ENCODE data around the gene ZMIZ1.
A peak's percentile ranks its signal among the peaks of the same experiment; 100 is the strongest.

Gene ZMIZ1

GRCh38 chr10:79066411-79067240 is 2.1 kb upstream of the ZMIZ1 start:
- DNase-seq (ENCODE audit: low read depth) = no peak

GRCh38 chr10:79067241-79068202 is 1.2 kb upstream of the ZMIZ1 start:
- DNase-seq (ENCODE audit: low read depth) = no peak

- no peak for DNase-seq (ENCODE audit: low read depth)
Measured at GRCh38 chr10:79068203-79068561, 584 bp upstream of the ZMIZ1 start.

- DNase-seq (ENCODE audit: low read depth) = no peak
Measured at GRCh38 chr10:79069325-79070080, 737 bp downstream of the ZMIZ1 start.

- DNase-seq (ENCODE audit: low read depth) = no peak
Measured at GRCh38 chr10:79070081-79070605, 1.4 kb downstream of the ZMIZ1 start.

- no peak for DNase-seq (ENCODE audit: low read depth)
Measured at GRCh38 chr10:79070606-79071395, 2.0 kb downstream of the ZMIZ1 start.

- no peak for DNase-seq (ENCODE audit: low read depth)
Measured at GRCh38 chr10:79071396-79071923, 2.7 kb downstream of the ZMIZ1 start.

- DNase-seq (ENCODE audit: low read depth) = no peak
Measured at GRCh38 chr10:79072041-79072441, 3.3 kb downstream of the ZMIZ1 start.

GRCh38 chr10:79072994-79073645 is 4.4 kb downstream of the ZMIZ1 start:
- DNase-seq (ENCODE audit: low read depth) = no peak

- no peak for DNase-seq (ENCODE audit: low read depth)
Measured at GRCh38 chr10:79073784-79074432, 5.1 kb downstream of the ZMIZ1 start.

- DNase-seq (ENCODE audit: low read depth) = no peak
Measured at GRCh38 chr10:79074732-79075131, 6.0 kb downstream of the ZMIZ1 start.

- no peak for DNase-seq (ENCODE audit: low read depth)
Measured at GRCh38 chr10:79075418-79075817, 6.7 kb downstream of the ZMIZ1 start.

GRCh38 chr10:79077488-79078173 is 8.9 kb downstream of the ZMIZ1 start:
- DNase-seq (ENCODE audit: low read depth) = no peak

GRCh38 chr10:79078367-79079053 is 9.7 kb downstream of the ZMIZ1 start:
- no peak for DNase-seq (ENCODE audit: low read depth)

GRCh38 chr10:79079054-79079397 is 10.3 kb downstream of the ZMIZ1 start:
- no peak for DNase-seq (ENCODE audit: low read depth)

- DNase-seq (ENCODE audit: low read depth) = no peak
Measured at GRCh38 chr10:79079490-79080355, 11.0 kb downstream of the ZMIZ1 start.

- DNase-seq (ENCODE audit: low read depth) = peak; percentile 72
Measured at GRCh38 chr10:79081353-79082034, 12.7 kb downstream of the ZMIZ1 start.

Data from non-pigmented ciliary epithelial cell (primary cell).